Spleen (tissue), 11 donors: ENCODE data around the gene HOXD8. TPM values are rescaled to one million over a fixed set of nuclear protein-coding genes. Genes with fewer than 3 reads are reported as not detected.

Experiments used
- DNase-seq: peaks from one replicate; pipeline ENCODE4 v3.0.0-alpha.2; 2020
- H3K27ac ChIP-seq, 8 donors: fragments of 200-600 bp; sonication (generic) in 7 of 8; 1 replicate in 4 of 8; 2 replicates in 4 of 8; pipeline versions ENCODE4 v1.5.0 to v1.8.0; 2016 to 2021; ENCODE audit warnings: inconsistent platforms in 4 of 8, mild to moderate bottlenecking in 4 of 8, moderate library complexity in 1 of 8
- H3K27me3 ChIP-seq, 7 donors: fragments of 200-600 bp; sonication (generic) in 6 of 7; replicated peaks in 1 of 7; 1 replicate in 4 of 7; 2 replicates in 3 of 7; pipeline versions ENCODE4 v1.5.0 to v1.8.0; 2016 to 2021; ENCODE audit warnings: inconsistent platforms in 3 of 7, mild to moderate bottlenecking in 1 of 7
- H3K36me3 ChIP-seq, 6 donors: fragments of 200-600 bp; sonication (generic) in 5 of 6; 1 replicate in 4 of 6; 2 replicates in 2 of 6; pipeline versions ENCODE4 v1.5.0 to v1.8.0; 2016 to 2021; ENCODE audit warnings: inconsistent platforms in 2 of 6
- H3K4me1 ChIP-seq, 6 donors: fragments of 200-600 bp; sonication (generic) in 5 of 6; 1 replicate in 3 of 6; 2 replicates in 3 of 6; pipeline versions ENCODE4 v1.5.0 to v1.8.0; 2016 to 2021; ENCODE audit warnings: inconsistent platforms in 3 of 6
- H3K4me3 ChIP-seq, 8 donors: fragments of 200-600 bp; sonication (generic) in 7 of 8; 1 replicate in 4 of 8; 2 replicates in 4 of 8; pipeline versions ENCODE4 v1.5.0 to v1.8.0; 2016 to 2021; ENCODE audit warnings: inconsistent platforms in 4 of 8, mild to moderate bottlenecking in 4 of 8, moderate library complexity in 2 of 8
- H3K9me3 ChIP-seq, 8 donors: fragments of 200-600 bp; sonication (generic) in 7 of 8; 1 replicate in 4 of 8; 2 replicates in 4 of 8; pipeline versions ENCODE4 v1.5.0 to v1.8.0; 2016 to 2021; ENCODE audit warnings: inconsistent platforms in 4 of 8
- CTCF ChIP-seq, 11 experiments: fragments of 200-600 bp in 7 of 11; fragments of 450-650 bp in 4 of 11; sonication (generic) in 4 of 11; IDR thresholded peaks in 8 of 11; conservative IDR thresholded peaks in 3 of 11; 1 replicate in 7 of 11; 2 replicates in 4 of 11; pipeline versions ENCODE4 v1.4.0 to v1.8.0; 2016 to 2021; ENCODE audit warnings: antibody characterized with exemption in 11 of 11, inconsistent platforms in 4 of 11, mild to moderate bottlenecking in 1 of 11
- POLR2A ChIP-seq, 3 donors: fragments of 450-650 bp; IDR thresholded peaks; one replicate each; pipeline ENCODE4 v1.5.1; 2017; ENCODE audit warnings: antibody characterized with exemption in 3 of 3, mild to moderate bottlenecking in 1 of 3
- POLR2AphosphoS5 ChIP-seq, 3 donors: sonication (generic); formaldehyde crosslinking; IDR thresholded peaks; one replicate each; pipeline ENCODE4 v1.5.1; 2017; ENCODE audit warnings: antibody characterized with exemption in 3 of 3
- WGBS, 5 donors: extraction: QIAGEN DNeasy Blood & Tissue Kit in 3 of 5; methylation state at CpG; one replicate each; pipeline versions ENCODE4 v1.1.5 to v1.1.7; 2013 to 2018; 5-methylcytosine and 5-hydroxymethylcytosine counted together
- intact Hi-C: fragments of 100-400 bp; cut with DNase I; formaldehyde crosslinking; loops from one replicate; pipeline ENCODE4 v1.15.0; 2023; ENCODE audit warnings: low total_unique reads
- polyA plus RNA-seq, 3 donors: library from polyadenylated mRNA; stranded (reverse); fragments of 200-250 nt; gene quantifications; one replicate each; pipeline ENCODE4 v1.2.1, GENCODE V29; 2013
- total RNA-seq, 7 donors: library from RNA; depleted of rRNA in 3 of 7; stranded (reverse); fragments of >200 nt in 3 of 7; fragmentation: NEBNext Ultra II Directional in 4 of 7; extraction: Animal tissue kit (Norgen Biotek cat#: 25700) in 4 of 7; gene quantifications; one replicate each; pipeline versions ENCODE4 v1.1.0 to v1.2.1, GENCODE V29; 2016 to 2021
- donor health status: healthy with polysubstance abuse.
- donor health status: DM: no; HTN: no; CAD: no; lungs with moderate emphysema.
- donor health status: DM: no; HTN: no; CAD: no.
- donor health status: Bipolar disorder and iron deficiency.
- donor health status: healthy.
- donor health status: DM: no; HTN: no; CAD: no.
- donor health status: DM: yes; HTN: yes; CAD: no.

Gene HOXD8
- total and polyA plus RNA-seq, 10 donors = 4.7 to 27.0 (median 15.8) TPM

- WGBS, 5 donors = 6 to 12% (median 7%) methylated on average over 40 of the region's 40 CpGs
- H3K4me3 ChIP-seq = peak overlapping the region in 1 of 8 donors; percentile 5
- intact Hi-C loops = loop anchor here (5.0 kb wide), 1 partner anchor 718 kb away; no protein-coding TSS in a partner anchor
- H3K27ac ChIP-seq = no peak overlapping the region
- peaks cover 0 to 41% (median 4%) of the 10 kb centered on the region in 8 donors for H3K9me3 ChIP-seq
- DNase-seq = no peak
- peaks cover 32 to 100% (median 100%) of the 10 kb centered on the region in 7 donors for H3K27me3 ChIP-seq
- H3K4me1 ChIP-seq = peaks cover 4 to 65% (median 35%) of the 10 kb centered on the region in 6 donors
- peaks cover 0 to 3% (median 0%) of the 10 kb centered on the region in 6 donors for H3K36me3 ChIP-seq
- TF ChIP-seq POLR2A (IDR thresholded peaks at IDR 0.05) (no peak), POLR2AphosphoS5 (IDR thresholded peaks at IDR 0.05) (no peak), CTCF (IDR thresholded peaks at IDR 0.05 in 8 of 11, conservative IDR thresholded peaks at IDR 0.05 in 3 of 11) (no peak)
Observed at GRCh38 chr2:176085120-176085788, 44.3 kb upstream of the HOXD8 start.

GRCh38 chr2:176085861-176086771, 43.4 kb upstream of the HOXD8 start:
- Histone ChIP-seq H3K27me3 (peaks cover 25 to 100% (median 100%) of the 10 kb centered on the region in 7 donors), H3K27ac (no peak overlapping the region), H3K9me3 (peaks cover 0 to 33% (median under 1%) of the 10 kb centered on the region in 8 donors), H3K4me3 (no peak overlapping the region), H3K36me3 (peaks cover 0 to 3% (median 0%) of the 10 kb centered on the region in 6 donors), H3K4me1 (peaks cover 4 to 57% (median 30%) of the 10 kb centered on the region in 6 donors)
- no peak for DNase-seq
- TF ChIP-seq POLR2A (IDR thresholded peaks at IDR 0.05) (no peak), CTCF (IDR thresholded peaks at IDR 0.05 in 8 of 11, conservative IDR thresholded peaks at IDR 0.05 in 3 of 11) (no peak), POLR2AphosphoS5 (IDR thresholded peaks at IDR 0.05) (no peak)
- intact Hi-C loops = loop anchor here (5.0 kb wide), 1 partner anchor 719 kb away; no protein-coding TSS in a partner anchor
- WGBS, 5 donors = 4 to 6% (median 5%) methylated on average over 37 to 46 of the region's 46 CpGs

GRCh38 chr2:176087330-176088047, 42.0 kb upstream of the HOXD8 start:
- WGBS, 5 donors = 21 to 23% (median 22%) methylated on average over 29 of the region's 29 CpGs
- no peak for DNase-seq

More at GRCh38 chr2:176087330-176088047, 42.0 kb upstream of the HOXD8 start:
- Histone ChIP-seq H3K27ac (no peak overlapping the region), H3K9me3 (peaks cover 0 to 20% (median 0%) of the 10 kb centered on the region in 8 donors), H3K36me3 (no peaks in the 10 kb centered on the region), H3K4me3 (peak overlapping the region in 6 of 8 donors; percentile 6 to 57 (median 14)), H3K27me3 (peaks cover 27 to 100% (median 100%) of the 10 kb centered on the region in 7 donors), H3K4me1 (peaks cover 5 to 58% (median 30%) of the 10 kb centered on the region in 6 donors)
- TF ChIP-seq CTCF (IDR thresholded peaks at IDR 0.05 in 8 of 11, conservative IDR thresholded peaks at IDR 0.05 in 3 of 11) = no peak
- TF ChIP-seq POLR2AphosphoS5 (IDR thresholded peaks at IDR 0.05) = no peak
- no peak for TF ChIP-seq POLR2A (IDR thresholded peaks at IDR 0.05)
- intact Hi-C loops = loop anchor here (5.0 kb wide), 1 partner anchor 720 kb away; no protein-coding TSS in a partner anchor
